ENCODE results near the gene TMEM37. TPM values are rescaled to one million over a fixed set of nuclear protein-coding genes. Genes with fewer than 3 reads are reported as not detected.

TMEM37 gene
- total RNA-seq, 4 donors from 2014 or later: 1.6 to 10.0 (median 7.7) TPM

DNA sequence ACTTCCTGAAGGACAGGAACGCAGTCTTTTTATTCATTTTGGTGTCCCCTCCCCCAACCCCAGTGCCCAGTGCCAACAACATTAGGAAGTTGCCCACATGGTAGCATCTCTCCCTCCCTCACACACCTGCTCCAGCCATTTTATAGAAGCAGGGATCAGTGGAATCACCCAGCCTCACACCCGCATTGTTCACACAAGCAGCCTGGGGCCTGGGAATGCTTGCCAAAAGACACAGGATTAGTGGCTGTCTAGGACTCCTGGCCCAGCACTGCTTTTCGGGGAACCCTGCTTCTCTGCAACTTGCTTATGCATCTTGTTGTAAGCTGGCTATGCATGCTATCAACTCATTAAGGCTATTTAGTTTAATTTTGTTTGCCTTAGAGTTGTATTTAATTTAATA lies 17.9 kb downstream of the TMEM37 start:
- Histone ChIP-seq H3K4me1 (peaks cover 4% of the 10 kb centered on the region), H3K27me3 (peaks cover 21% of the 10 kb centered on the region), H3K27ac (no peak overlapping the region), H3K9me3 (no peaks in the 10 kb centered on the region), H3K36me3 (no peaks in the 10 kb centered on the region), H3K4me3 (no peak overlapping the region)
- 39% methylated on average over 3 of the region's 3 CpGs for WGBS
- TF ChIP-seq POLR2A (IDR thresholded peaks at IDR 0.05): no peak
- no peak for TF ChIP-seq EP300 (IDR thresholded peaks at IDR 0.05)
- TF ChIP-seq, protein P1, sequence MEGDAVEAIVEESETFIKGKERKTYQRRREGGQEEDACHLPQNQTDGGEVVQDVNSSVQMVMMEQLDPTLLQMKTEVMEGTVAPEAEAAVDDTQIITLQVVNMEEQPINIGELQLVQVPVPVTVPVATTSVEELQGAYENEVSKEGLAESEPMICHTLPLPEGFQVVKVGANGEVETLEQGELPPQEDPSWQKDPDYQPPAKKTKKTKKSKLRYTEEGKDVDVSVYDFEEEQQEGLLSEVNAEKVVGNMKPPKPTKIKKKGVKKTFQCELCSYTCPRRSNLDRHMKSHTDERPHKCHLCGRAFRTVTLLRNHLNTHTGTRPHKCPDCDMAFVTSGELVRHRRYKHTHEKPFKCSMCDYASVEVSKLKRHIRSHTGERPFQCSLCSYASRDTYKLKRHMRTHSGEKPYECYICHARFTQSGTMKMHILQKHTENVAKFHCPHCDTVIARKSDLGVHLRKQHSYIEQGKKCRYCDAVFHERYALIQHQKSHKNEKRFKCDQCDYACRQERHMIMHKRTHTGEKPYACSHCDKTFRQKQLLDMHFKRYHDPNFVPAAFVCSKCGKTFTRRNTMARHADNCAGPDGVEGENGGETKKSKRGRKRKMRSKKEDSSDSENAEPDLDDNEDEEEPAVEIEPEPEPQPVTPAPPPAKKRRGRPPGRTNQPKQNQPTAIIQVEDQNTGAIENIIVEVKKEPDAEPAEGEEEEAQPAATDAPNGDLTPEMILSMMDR (IDR thresholded peaks at IDR 0.05): no peak
- no peak for TF ChIP-seq POLR2AphosphoS5 (IDR thresholded peaks at IDR 0.05)
- no peak for DNase-seq (ENCODE audit: low spot score in 2 of 2)

DNA sequence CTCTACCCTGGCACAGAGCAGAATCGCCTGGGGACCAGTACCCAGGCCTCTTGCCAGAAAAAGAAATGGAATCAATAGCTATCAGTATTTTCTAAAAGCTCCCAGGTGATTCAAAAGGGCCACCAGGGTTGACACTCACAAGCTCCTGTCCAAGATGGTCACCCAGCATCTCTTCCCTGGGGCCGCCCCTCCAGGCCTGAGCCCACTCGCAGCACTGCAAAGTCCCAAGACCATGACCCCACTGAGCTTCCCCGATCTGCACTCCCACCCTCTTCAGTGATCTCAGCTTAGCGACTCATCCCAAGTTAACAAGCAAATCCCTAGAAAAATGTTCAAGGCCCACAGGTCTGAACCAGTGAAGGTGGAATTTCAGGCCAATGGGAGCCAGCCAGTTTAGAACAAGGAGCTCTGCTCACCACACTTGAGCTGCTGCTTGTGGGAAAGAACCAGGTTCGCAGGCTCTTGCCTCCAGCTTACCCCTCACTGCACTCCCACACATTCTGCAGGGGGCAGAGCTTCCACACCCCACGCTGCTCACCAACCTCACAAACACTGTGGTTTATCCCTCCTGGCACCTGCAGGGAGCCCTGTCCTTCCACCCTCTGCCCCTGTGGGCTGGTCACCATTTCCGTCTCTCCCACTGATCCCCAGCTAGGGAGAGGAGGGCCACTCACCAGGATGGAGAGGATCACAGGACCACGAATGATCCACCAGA lies 19.8 kb downstream of the TMEM37 start:
- peak in 1 of 2 donors; percentile 33 for DNase-seq (ENCODE audit: low spot score in 2 of 2)
- H3K27ac ChIP-seq: no peak overlapping the region
- H3K9me3 ChIP-seq: no peaks in the 10 kb centered on the region
- H3K4me3 ChIP-seq: no peak overlapping the region
- TF ChIP-seq POLR2AphosphoS5 (IDR thresholded peaks at IDR 0.05): no peak
- no peak for TF ChIP-seq EP300 (IDR thresholded peaks at IDR 0.05)
- TF ChIP-seq, protein P1 (IDR thresholded peaks at IDR 0.05): no peak
- no peak for TF ChIP-seq POLR2A (IDR thresholded peaks at IDR 0.05)
- peaks cover 4% of the 10 kb centered on the region for H3K4me1 ChIP-seq
- WGBS: 85% methylated on average over 8 of the region's 9 CpGs
- peaks cover 19% of the 10 kb centered on the region for H3K27me3 ChIP-seq
- H3K36me3 ChIP-seq: no peaks in the 10 kb centered on the region

DNA sequence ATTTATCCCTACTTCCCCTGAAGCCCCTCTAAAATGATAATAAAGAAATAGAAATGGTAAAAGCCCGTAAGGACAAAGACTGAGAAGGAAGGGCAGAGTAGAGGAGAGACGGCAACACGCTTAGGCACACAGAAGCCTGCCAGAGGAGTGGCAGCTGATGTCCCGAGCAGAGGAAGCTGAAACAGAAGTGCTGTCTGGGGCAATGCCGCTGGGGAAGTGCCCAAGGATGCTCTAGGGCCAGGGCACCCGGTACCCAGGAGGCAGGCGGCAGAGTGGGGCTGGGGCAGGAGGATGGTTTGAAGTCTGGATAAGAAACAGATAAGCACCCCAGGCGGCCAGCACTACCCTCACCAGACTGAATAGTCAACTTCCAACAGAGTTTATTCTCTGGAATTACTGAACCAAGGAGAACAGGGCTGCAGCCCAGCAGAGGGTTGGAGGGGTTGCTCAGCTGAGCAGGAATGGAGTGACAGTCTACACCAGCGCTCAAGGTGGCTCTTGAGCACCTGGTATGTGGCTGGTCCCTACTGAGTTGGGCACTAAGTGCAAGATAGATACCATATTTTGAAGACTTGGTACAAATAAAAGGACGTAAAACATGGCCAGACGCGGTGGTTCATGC lies 22.4 kb downstream of the TMEM37 start:
- H3K4me1 ChIP-seq: peaks cover 4% of the 10 kb centered on the region
- peak in 1 of 2 donors; percentile 30 for DNase-seq (ENCODE audit: low spot score in 2 of 2)
- no peak overlapping the region for H3K27ac ChIP-seq
- 80% methylated on average over 12 of the region's 12 CpGs for WGBS
- no peaks in the 10 kb centered on the region for H3K9me3 ChIP-seq
- peaks cover 13% of the 10 kb centered on the region for H3K27me3 ChIP-seq
- no peak overlapping the region for H3K4me3 ChIP-seq
- H3K36me3 ChIP-seq: no peaks in the 10 kb centered on the region
- TF ChIP-seq EP300 (IDR thresholded peaks at IDR 0.05): no peak
- TF ChIP-seq, protein P1 (IDR thresholded peaks at IDR 0.05): no peak
- TF ChIP-seq POLR2AphosphoS5 (IDR thresholded peaks at IDR 0.05): no peak
- no peak for TF ChIP-seq POLR2A (IDR thresholded peaks at IDR 0.05)

DNA sequence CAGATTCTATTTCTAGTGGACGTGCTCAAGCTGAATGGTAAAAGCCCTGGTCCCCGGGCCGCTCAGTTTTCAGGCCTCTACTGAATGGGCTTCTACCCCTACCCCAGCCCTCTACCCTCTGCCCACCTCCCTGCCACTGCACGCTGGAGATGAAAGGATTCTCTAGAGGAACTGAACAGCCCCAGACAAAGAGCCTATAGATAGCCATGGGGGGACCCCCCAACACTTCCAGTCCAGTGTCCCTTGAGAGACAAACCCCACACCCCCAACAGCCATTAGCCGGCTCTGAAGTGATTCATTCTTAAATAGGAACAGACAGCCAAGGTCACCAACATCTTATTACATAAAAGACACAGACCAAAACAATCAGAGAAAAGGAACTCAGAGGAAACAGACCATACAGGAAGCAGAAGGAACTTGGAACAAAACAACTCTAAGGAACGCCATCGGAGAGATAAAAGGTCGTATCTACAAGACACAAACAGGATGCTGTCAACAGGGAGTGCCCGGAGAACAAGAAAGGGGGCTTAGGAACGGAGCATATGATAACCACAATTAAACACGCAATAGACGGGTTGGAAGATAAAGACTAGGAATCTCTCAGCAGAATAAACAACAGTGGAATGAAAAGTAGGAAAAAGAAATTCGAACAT lies 23.5 kb downstream of the TMEM37 start:
- Histone ChIP-seq H3K4me3 (no peak overlapping the region), H3K27me3 (peaks cover 13% of the 10 kb centered on the region), H3K36me3 (no peaks in the 10 kb centered on the region), H3K27ac (no peak overlapping the region), H3K9me3 (no peaks in the 10 kb centered on the region), H3K4me1 (no peaks in the 10 kb centered on the region)
- 55% methylated on average over 13 of the region's 13 CpGs for WGBS
- no peak for TF ChIP-seq POLR2AphosphoS5 (IDR thresholded peaks at IDR 0.05)
- TF ChIP-seq POLR2A (IDR thresholded peaks at IDR 0.05): no peak
- TF ChIP-seq, protein P1 (IDR thresholded peaks at IDR 0.05): no peak
- no peak for TF ChIP-seq EP300 (IDR thresholded peaks at IDR 0.05)
- DNase-seq (ENCODE audit: low spot score in 2 of 2): peak in 1 of 2 donors; percentile 39

DNA sequence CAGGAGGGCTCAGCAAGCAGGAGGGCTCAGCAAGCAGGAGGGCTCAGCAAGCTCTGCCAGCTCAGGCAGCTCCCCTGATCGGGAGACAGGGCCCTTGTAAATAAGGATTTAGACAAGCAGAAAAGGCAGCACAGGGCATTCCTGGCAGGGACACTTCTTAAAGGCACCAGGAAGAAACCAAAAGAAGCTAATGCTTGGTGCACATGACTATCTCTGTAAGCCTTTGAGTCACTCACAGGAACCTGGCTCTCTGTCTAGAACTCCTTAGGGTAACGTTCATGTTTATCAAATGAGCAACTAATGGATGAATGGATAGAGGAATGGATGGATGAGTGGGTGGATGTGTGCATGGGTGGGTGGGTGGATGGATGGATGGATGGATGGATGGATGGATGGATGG lies 28.4 kb downstream of the TMEM37 start:
- H3K27ac ChIP-seq: no peak overlapping the region
- H3K4me1 ChIP-seq: no peaks in the 10 kb centered on the region
- no peaks in the 10 kb centered on the region for H3K9me3 ChIP-seq
- DNase-seq (ENCODE audit: low spot score in 2 of 2): no peak
- H3K27me3 ChIP-seq: no peaks in the 10 kb centered on the region
- H3K4me3 ChIP-seq: no peak overlapping the region
- WGBS: 74% methylated on average over 2 of the region's 2 CpGs
- TF ChIP-seq, protein P1 (IDR thresholded peaks at IDR 0.05): no peak
- TF ChIP-seq POLR2AphosphoS5 (IDR thresholded peaks at IDR 0.05) (no peak), POLR2A (IDR thresholded peaks at IDR 0.05) (no peak), EP300 (IDR thresholded peaks at IDR 0.05) (no peak)
- H3K36me3 ChIP-seq: no peaks in the 10 kb centered on the region
